HEK293 (cell line): ENCODE measurements around the gene CAMK2B.

Source experiments
- CTCF ChIA-PET: fragments of 350-600 bp; formaldehyde crosslinking; extraction: SDS; loops from one replicate; lab custom pipeline; 2021; ENCODE audit warnings: antibody characterized with exemption; lab: Yijun Ruan, JAX
- POLR2A ChIA-PET: fragments of 300-600 bp; formaldehyde crosslinking; extraction: SDS; loops from one replicate; lab custom pipeline; 2020; ENCODE audit warnings: antibody characterized with exemption, inconsistent platforms; lab: Yijun Ruan, JAX
- H3K27ac ChIP-seq: fragments of 200-500 bp; sonication (Bioruptor generic); 2 replicates; pipeline ENCODE4 v1.5.1; 2014; ENCODE audit warnings: low read depth, low read length, control low read depth, inconsistent platforms; ENCODE audit errors: extremely low read depth
- H3K36me3 ChIP-seq, 2 experiments: fragments of 200-500 bp in 1 of 2; sonication (Bioruptor generic) in 1 of 2; 1 replicate in 1 of 2; 2 replicates in 1 of 2; pipeline ENCODE4 v1.5.1; 2014 to 2017; ENCODE audit warnings: inconsistent platforms in 2 of 2, low read length in 2 of 2; ENCODE audit not compliant: control insufficient read depth in 2 of 2, insufficient read depth in 1 of 2
- H3K4me1 ChIP-seq: fragments of 200-500 bp; sonication (Bioruptor generic); 2 replicates; pipeline ENCODE4 v1.5.1; 2014; ENCODE audit warnings: mild to moderate bottlenecking, low read length, inconsistent platforms; ENCODE audit not compliant: control insufficient read depth, insufficient read depth
- H3K4me3 ChIP-seq: 2 replicates; pipeline ENCODE4 v1.5.1; 2011; ENCODE audit warnings: low read depth, mild to moderate bottlenecking, control low read depth, low read length, moderate library complexity
- H3K9me3 ChIP-seq: fragments of 200-500 bp; sonication (Bioruptor generic); 2 replicates; pipeline ENCODE4 v1.5.1; 2014; ENCODE audit warnings: low read depth, low read length, inconsistent platforms; ENCODE audit not compliant: control insufficient read depth, insufficient read depth
- BCL11A ChIP-seq: fragments of 450-650 bp; formaldehyde crosslinking; IDR thresholded peaks from 2 replicates; pipeline ENCODE4 v1.5.1; 2016; ENCODE audit warnings: low read depth, missing biosample characterization, missing genetic modification characterization
- GLIS1 ChIP-seq: fragments of 450-650 bp; formaldehyde crosslinking; IDR thresholded peaks from 2 replicates; pipeline ENCODE4 v1.5.1; 2016; ENCODE audit warnings: missing biosample characterization, missing genetic modification characterization
- KLF9 ChIP-seq: fragments of 450-650 bp; formaldehyde crosslinking; IDR thresholded peaks from 2 replicates; pipeline ENCODE4 v1.5.1; 2016; ENCODE audit warnings: missing biosample characterization, missing genetic modification characterization, low read depth
- MYNN ChIP-seq: fragments of 450-650 bp; formaldehyde crosslinking; IDR thresholded peaks from 2 replicates; pipeline ENCODE4 v1.5.1; 2016; ENCODE audit warnings: missing biosample characterization, missing genetic modification characterization, borderline replicate concordance
- SCRT2 ChIP-seq: fragments of 450-650 bp; formaldehyde crosslinking; IDR thresholded peaks from 2 replicates; pipeline ENCODE4 v1.5.1; 2016; ENCODE audit warnings: missing biosample characterization, missing genetic modification characterization
- SP7 ChIP-seq: fragments of 450-650 bp; formaldehyde crosslinking; IDR thresholded peaks from 2 replicates; pipeline ENCODE4 v1.5.1; 2016; ENCODE audit warnings: missing biosample characterization, missing genetic modification characterization
- ZBTB21 ChIP-seq: fragments of 450-650 bp; formaldehyde crosslinking; IDR thresholded peaks from 2 replicates; pipeline ENCODE4 v1.5.1; 2017; ENCODE audit warnings: missing biosample characterization, missing genetic modification characterization
- ZBTB44 ChIP-seq: fragments of 450-650 bp; IDR thresholded peaks from 2 replicates; pipeline ENCODE4 v1.5.1; 2018; ENCODE audit warnings: missing biosample characterization, mild to moderate bottlenecking, missing genetic modification characterization
- ZBTB48 ChIP-seq: fragments of 450-650 bp; formaldehyde crosslinking; IDR thresholded peaks from 2 replicates; pipeline ENCODE4 v1.5.1; 2016; ENCODE audit warnings: missing biosample characterization, missing genetic modification characterization
- ZBTB8A ChIP-seq: fragments of 450-650 bp; formaldehyde crosslinking; IDR thresholded peaks from 2 replicates; pipeline ENCODE4 v1.5.1; 2016; ENCODE audit warnings: missing biosample characterization, missing genetic modification characterization
- ZNF174 ChIP-seq: fragments of 450-650 bp; formaldehyde crosslinking; IDR thresholded peaks from 2 replicates; pipeline ENCODE4 v1.5.0; 2017; ENCODE audit warnings: missing biosample characterization, mild to moderate bottlenecking, missing genetic modification characterization
- ZNF23 ChIP-seq: fragments of 450-650 bp; formaldehyde crosslinking; IDR thresholded peaks from 2 replicates; pipeline ENCODE4 v1.5.1; 2016; ENCODE audit warnings: missing biosample characterization, missing genetic modification characterization, borderline replicate concordance
- ZNF239 ChIP-seq: fragments of 450-650 bp; formaldehyde crosslinking; IDR thresholded peaks from 2 replicates; pipeline ENCODE4 v1.5.1; 2016; ENCODE audit warnings: missing biosample characterization, missing genetic modification characterization
- ZNF274 ChIP-seq, 2 experiments: fragments of 200-500 bp in 1 of 2; fragments of 450-650 bp in 1 of 2; sonication (Bioruptor generic) in 1 of 2; formaldehyde crosslinking in 1 of 2; IDR thresholded peaks; 2 replicates each; pipeline versions ENCODE4 v1.5.1 to v1.6.1; 2014 to 2016; ENCODE audit warnings: borderline replicate concordance in 1 of 2, inconsistent platforms in 1 of 2, low read length in 1 of 2, missing biosample characterization in 1 of 2, missing genetic modification characterization in 1 of 2
- ZNF585B ChIP-seq: fragments of 450-650 bp; formaldehyde crosslinking; IDR thresholded peaks from 2 replicates; pipeline ENCODE4 v1.5.1; 2016; ENCODE audit warnings: missing biosample characterization, missing genetic modification characterization
- ZNF677 ChIP-seq: fragments of 450-650 bp; IDR thresholded peaks from 2 replicates; pipeline ENCODE4 v1.5.0; 2018; ENCODE audit warnings: missing biosample characterization, mild to moderate bottlenecking, missing genetic modification characterization, moderate library complexity
- ZNF707 ChIP-seq: fragments of 450-650 bp; formaldehyde crosslinking; IDR thresholded peaks from 2 replicates; pipeline ENCODE4 v1.5.1; 2016; ENCODE audit warnings: missing biosample characterization, missing genetic modification characterization
- ZNF791 ChIP-seq: fragments of 450-650 bp; formaldehyde crosslinking; IDR thresholded peaks from 2 replicates; pipeline ENCODE4 v1.5.1; 2016; ENCODE audit warnings: missing biosample characterization, missing genetic modification characterization
- ZNF837 ChIP-seq: fragments of 450-650 bp; formaldehyde crosslinking; IDR thresholded peaks from 2 replicates; pipeline ENCODE4 v1.5.1; 2016; ENCODE audit warnings: missing biosample characterization, missing genetic modification characterization
- TF ChIP-seq, protein P1 (sequence below): fragments of 450-650 bp; formaldehyde crosslinking; IDR thresholded peaks from 2 replicates; pipeline ENCODE4 v1.5.1; 2016; ENCODE audit warnings: missing biosample characterization, missing genetic modification characterization, low read depth
- TF ChIP-seq, protein P2 (sequence below): fragments of 450-650 bp; formaldehyde crosslinking; IDR thresholded peaks from 2 replicates; pipeline ENCODE4 v1.5.1; 2016; ENCODE audit warnings: missing biosample characterization, missing genetic modification characterization

CAMK2B gene

DNA sequence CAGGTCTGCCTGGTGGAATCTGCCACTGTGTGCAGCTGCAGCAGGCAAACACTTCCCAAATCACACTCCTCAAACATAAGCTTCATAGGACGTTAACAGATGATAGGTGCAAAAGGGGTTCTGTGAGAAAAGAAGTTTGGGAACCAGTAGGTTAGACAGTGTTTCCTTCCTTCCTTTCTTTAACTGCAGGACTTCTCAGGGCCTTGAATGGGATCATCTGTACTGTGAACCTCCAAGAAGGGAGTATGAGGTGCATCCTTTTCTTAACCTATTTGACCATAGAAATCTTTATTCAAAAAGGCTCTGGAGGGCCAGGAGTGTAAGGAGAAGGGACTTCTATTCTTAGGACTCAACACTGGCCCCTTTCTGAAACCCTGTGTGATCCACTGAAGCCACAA is 33.0 kb downstream of the CAMK2B start:
- Histone ChIP-seq H3K9me3 (no peaks in the 10 kb centered on the region), H3K36me3 (no peaks in the 10 kb centered on the region), H3K4me1 (no peaks in the 10 kb centered on the region), H3K27ac (no peak overlapping the region), H3K4me3 (no peak overlapping the region)
- ChIA-PET CTCF (no interaction called here), POLR2A (no interaction called here)
- TF ChIP-seq ZNF837 (tag by site-specific recombination) (no peak), ZNF239 (peak; percentile 91)

DNA sequence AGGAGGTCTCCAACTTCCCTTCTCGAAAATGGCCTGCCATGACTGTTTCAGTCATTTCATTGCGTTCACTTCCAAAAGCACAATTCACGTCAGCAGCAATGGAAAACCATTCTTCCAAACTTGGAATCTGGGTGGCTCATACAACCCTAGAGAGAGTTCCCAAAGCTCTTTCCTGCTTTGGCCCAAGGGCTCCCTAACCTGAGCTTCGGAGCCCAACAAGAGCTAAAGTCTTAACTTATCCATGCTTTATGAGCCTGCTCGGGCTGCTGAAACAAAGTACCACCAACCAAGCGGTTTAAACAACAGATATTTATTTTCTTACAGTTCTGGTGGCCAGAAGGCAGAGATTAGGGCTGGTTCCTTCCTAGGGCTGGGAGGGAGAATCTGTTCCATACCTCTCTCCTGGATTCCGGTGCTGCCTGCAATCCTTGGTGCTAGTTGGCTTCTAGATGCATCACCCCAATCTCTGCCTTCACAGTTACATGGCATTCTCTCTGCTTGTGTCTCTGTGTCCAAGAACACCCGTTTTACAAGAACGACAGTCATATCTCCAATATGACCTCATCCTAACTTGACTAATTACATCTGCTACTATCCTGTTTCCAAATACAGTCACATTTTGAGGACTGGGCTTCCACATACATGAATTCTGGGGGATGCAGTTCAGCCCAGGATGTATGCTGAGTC is 33.5 kb downstream of the CAMK2B start:
- Histone ChIP-seq H3K36me3 (no peaks in the 10 kb centered on the region), H3K4me3 (no peak overlapping the region), H3K9me3 (no peaks in the 10 kb centered on the region), H3K4me1 (no peaks in the 10 kb centered on the region), H3K27ac (no peak overlapping the region)
- TF ChIP-seq ZNF23 (tag by site-specific recombination) (no peak), KLF9 (tag by site-specific recombination) (no peak), ZBTB44 (no peak), ZBTB21 (tag by site-specific recombination) (peak; percentile 39; the same call in 1 of the 2 replicates), GLIS1 (no peak), SP7 (no peak), ZNF677 (no peak)
- TF ChIP-seq, protein P1, sequence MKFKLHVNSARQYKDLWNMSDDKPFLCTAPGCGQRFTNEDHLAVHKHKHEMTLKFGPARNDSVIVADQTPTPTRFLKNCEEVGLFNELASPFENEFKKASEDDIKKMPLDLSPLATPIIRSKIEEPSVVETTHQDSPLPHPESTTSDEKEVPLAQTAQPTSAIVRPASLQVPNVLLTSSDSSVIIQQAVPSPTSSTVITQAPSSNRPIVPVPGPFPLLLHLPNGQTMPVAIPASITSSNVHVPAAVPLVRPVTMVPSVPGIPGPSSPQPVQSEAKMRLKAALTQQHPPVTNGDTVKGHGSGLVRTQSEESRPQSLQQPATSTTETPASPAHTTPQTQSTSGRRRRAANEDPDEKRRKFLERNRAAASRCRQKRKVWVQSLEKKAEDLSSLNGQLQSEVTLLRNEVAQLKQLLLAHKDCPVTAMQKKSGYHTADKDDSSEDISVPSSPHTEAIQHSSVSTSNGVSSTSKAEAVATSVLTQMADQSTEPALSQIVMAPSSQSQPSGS (tag by site-specific recombination): peak; percentile 42; the same call in 1 of the 2 replicates
- TF ChIP-seq, protein P2, sequence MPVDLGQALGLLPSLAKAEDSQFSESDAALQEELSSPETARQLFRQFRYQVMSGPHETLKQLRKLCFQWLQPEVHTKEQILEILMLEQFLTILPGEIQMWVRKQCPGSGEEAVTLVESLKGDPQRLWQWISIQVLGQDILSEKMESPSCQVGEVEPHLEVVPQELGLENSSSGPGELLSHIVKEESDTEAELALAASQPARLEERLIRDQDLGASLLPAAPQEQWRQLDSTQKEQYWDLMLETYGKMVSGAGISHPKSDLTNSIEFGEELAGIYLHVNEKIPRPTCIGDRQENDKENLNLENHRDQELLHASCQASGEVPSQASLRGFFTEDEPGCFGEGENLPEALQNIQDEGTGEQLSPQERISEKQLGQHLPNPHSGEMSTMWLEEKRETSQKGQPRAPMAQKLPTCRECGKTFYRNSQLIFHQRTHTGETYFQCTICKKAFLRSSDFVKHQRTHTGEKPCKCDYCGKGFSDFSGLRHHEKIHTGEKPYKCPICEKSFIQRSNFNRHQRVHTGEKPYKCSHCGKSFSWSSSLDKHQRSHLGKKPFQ (tag by site-specific recombination): no peak
- ChIA-PET POLR2A (no interaction called here), CTCF (interaction anchor here (0.6 to 0.7 kb wide), 2 partner anchors 273 to 1106 kb away, joined by 3 read pairs; no protein-coding TSS in a partner anchor)

GRCh38 chr7:44291066-44291732 is 34.2 kb downstream of the CAMK2B start:
- Histone ChIP-seq H3K27ac (no peak overlapping the region), H3K4me3 (no peak overlapping the region), H3K36me3 (no peaks in the 10 kb centered on the region), H3K9me3 (no peaks in the 10 kb centered on the region), H3K4me1 (no peaks in the 10 kb centered on the region)
- POLR2A ChIA-PET: no interaction called here
- CTCF ChIA-PET: interaction anchor here (0.6 to 0.7 kb wide), 2 partner anchors 274 to 1105 kb away, joined by 3 read pairs; no protein-coding TSS in a partner anchor
- TF ChIP-seq ZBTB8A (no peak), ZNF585B (tag by site-specific recombination) (no peak), BCL11A (tag by site-specific recombination) (no peak), ZNF174 (tag by site-specific recombination) (no peak), ZBTB48 (tag by site-specific recombination) (no peak), SCRT2 (no peak), ZNF707 (tag by site-specific recombination) (no peak), ZNF274 (IDR thresholded peaks at IDR 0.05; ENCODE audit: low read length) (no peak), ZNF274 (tag by site-specific recombination; IDR thresholded peaks at IDR 0.05; ENCODE audit: borderline replicate concordance) (no peak), ZNF791 (no peak), MYNN (no peak)
